ENCODE results near the gene CFAP53.

The CFAP53 gene

DNA sequence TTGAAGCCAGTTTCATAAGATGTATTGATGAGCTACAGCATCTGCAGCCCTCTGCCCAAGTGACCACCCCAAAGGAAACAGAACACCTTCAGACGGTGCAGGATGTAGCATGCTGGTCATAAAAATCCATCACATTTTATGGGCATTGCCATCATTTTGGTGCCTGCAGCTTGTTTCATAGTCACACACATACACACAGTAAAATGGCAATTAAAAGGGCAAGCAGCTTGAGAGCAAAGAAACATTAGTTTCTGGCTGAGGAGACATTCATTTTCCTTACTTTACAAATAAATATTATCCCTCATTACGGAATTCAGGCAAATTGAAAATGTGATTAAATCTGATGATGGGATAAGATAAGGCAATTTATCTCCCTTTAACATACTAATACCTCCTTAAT lies 84.7 kb downstream of the CFAP53 start:
- no peaks in the 10 kb centered on the region for H3K4me1 ChIP-seq (ENCODE audit: control insufficient read depth, insufficient read depth, low read length, unreplicated experiment)
- no peaks in the 10 kb centered on the region for H3K79me2 ChIP-seq (ENCODE audit: control insufficient read depth, insufficient read depth, low read length, unreplicated experiment)
- no peak overlapping the region for H2AFZ ChIP-seq (ENCODE audit: low read length, unreplicated experiment)
- no peaks in the 10 kb centered on the region for H3K36me3 ChIP-seq (ENCODE audit: insufficient read depth, low read length)
- H3K27ac ChIP-seq (ENCODE audit: low read depth, low read length): no peak overlapping the region
- no peak overlapping the region for H3K4me3 ChIP-seq (ENCODE audit: low read depth, low read length)
- H3K27me3 ChIP-seq (ENCODE audit: insufficient read depth, low read length): peaks cover 28% of the 10 kb centered on the region

DNA sequence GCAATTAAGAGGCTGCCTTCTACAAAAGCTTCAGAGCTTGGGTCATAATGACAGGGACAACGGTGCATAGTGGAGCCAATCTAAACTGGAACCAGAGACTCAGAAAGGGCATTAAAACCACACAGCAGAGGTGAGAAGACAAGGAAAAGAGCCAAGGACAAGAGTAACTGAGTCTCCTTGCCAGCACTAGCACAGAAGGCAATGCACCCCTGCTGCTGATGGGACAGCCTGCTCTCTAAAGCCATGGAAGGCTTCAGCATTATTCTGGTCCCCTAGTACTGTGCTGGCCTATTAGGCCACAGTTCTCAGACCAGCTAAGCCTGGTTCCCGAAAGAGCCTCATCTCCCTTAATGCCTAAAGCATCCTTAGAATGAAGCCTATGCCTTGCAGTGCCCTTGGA lies 86.8 kb downstream of the CFAP53 start:
- Histone ChIP-seq H3K27me3 (ENCODE audit: insufficient read depth, low read length) (peaks cover 32% of the 10 kb centered on the region), H3K4me1 (ENCODE audit: control insufficient read depth, insufficient read depth, low read length, unreplicated experiment) (no peaks in the 10 kb centered on the region), H3K79me2 (ENCODE audit: control insufficient read depth, insufficient read depth, low read length, unreplicated experiment) (no peaks in the 10 kb centered on the region), H3K27ac (ENCODE audit: low read depth, low read length) (no peak overlapping the region), H3K4me3 (ENCODE audit: low read depth, low read length) (no peak overlapping the region), H2AFZ (ENCODE audit: low read length, unreplicated experiment) (no peak overlapping the region), H3K36me3 (ENCODE audit: insufficient read depth, low read length) (no peaks in the 10 kb centered on the region)

DNA sequence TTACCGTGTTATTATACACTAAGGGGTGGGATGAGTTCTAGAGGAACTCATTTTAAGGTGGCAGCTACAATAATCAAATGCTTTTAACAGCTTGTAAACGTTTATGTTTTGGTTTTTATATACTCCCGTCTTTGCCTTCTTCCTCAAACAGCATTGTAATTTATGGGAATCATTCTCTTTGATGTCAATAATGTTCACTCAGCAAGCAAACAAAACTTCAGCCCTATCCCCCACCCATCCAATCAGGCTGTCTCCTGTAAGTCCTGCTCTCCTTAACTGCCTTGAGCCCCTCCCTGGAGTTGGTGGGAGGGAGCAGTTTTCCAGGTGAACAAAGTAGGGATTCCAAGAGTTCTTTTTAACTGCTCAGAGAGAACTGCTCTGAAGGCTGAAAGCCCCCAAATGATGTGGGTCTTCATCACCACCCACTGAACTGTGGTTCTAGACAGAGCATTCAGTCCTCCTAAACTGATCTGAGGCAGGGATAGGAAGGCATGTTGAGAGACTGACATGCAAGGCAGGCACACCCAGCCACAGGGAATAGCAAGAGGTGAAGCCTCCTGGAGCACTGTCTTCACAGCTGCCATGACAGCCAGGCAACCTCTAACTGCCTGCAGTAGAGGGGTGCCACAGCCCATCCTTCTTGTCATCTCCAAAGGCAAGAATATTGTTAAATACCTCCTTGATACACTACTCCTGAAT lies 88.9 kb downstream of the CFAP53 start:
- H3K4me3 ChIP-seq (ENCODE audit: low read depth, low read length): no peak overlapping the region
- no peaks in the 10 kb centered on the region for H3K79me2 ChIP-seq (ENCODE audit: control insufficient read depth, insufficient read depth, low read length, unreplicated experiment)
- H3K27me3 ChIP-seq (ENCODE audit: insufficient read depth, low read length): peaks cover 32% of the 10 kb centered on the region
- H3K27ac ChIP-seq (ENCODE audit: low read depth, low read length): no peak overlapping the region
- no peaks in the 10 kb centered on the region for H3K36me3 ChIP-seq (ENCODE audit: insufficient read depth, low read length)
- H2AFZ ChIP-seq (ENCODE audit: low read length, unreplicated experiment): no peak overlapping the region
- no peaks in the 10 kb centered on the region for H3K4me1 ChIP-seq (ENCODE audit: control insufficient read depth, insufficient read depth, low read length, unreplicated experiment)

Data from ACC112 (cell line).